HFFc6 (cell line): ENCODE results near the gene RNLS. TPM values are rescaled to one million over a fixed set of nuclear protein-coding genes. Genes with fewer than 3 reads are reported as not detected.
"Not testable (repeated sequence)": the region's sequence is repeated elsewhere in the genome, so short reads cannot be mapped to it uniquely, and the experiment has no call there.

ENCODE experiments used
- DNase-seq: peaks from one replicate; pipeline ENCODE4 v3.0.0-alpha.2; 2018
- H3K27ac Mint-ChIP-seq: 2 replicates; pipeline ENCODE4 v1.8.0; 2020; ENCODE audit warnings: mild to moderate bottlenecking, mixed read lengths
- H3K27me3 Mint-ChIP-seq: 2 replicates; pipeline ENCODE4 v1.8.0; 2021; ENCODE audit warnings: mild to moderate bottlenecking, moderate library complexity, mixed read lengths; ENCODE audit not compliant: insufficient read depth
- H3K36me3 Mint-ChIP-seq: 2 replicates; pipeline ENCODE4 v1.8.0; 2021; ENCODE audit warnings: low read depth, mixed read lengths
- H3K4me1 Mint-ChIP-seq: 2 replicates; pipeline ENCODE4 v1.8.0; 2020; ENCODE audit warnings: low read depth, mixed read lengths
- H3K4me3 Mint-ChIP-seq: 2 replicates; pipeline ENCODE4 v1.8.0; 2020; ENCODE audit warnings: mild to moderate bottlenecking, moderate library complexity, mixed read lengths
- H3K9me3 Mint-ChIP-seq: 2 replicates; pipeline ENCODE4 v1.8.0; 2020; ENCODE audit warnings: mild to moderate bottlenecking, mixed read lengths
- CTCF ChIP-seq: fragments of 200-600 bp; sonication (generic); IDR thresholded peaks from 2 replicates; pipeline ENCODE4 v1.5.0; 2021; ENCODE audit warnings: antibody characterized with exemption, mild to moderate bottlenecking
- total RNA-seq, 6 experiments: library from RNA; stranded (reverse); fragmentation: NEBNext Ultra II Directional; extraction: Animal tissue kit (Norgen Biotek cat#: 25700); gene quantifications; 2 replicates in 1 of 6; 3 replicates in 5 of 6; pipeline ENCODE4 v1.2.3, GENCODE V29; 2021

Gene RNLS
- total RNA-seq, 6 experiments from 2014 or later, result 1.8 to 3.1 (median 2.4) TPM

GRCh38 chr10:88491314-88491713 lies 91.8 kb downstream of the RNLS start:
- Mint-ChIP-seq H3K4me1 (peaks cover 10% of the 10 kb centered on the region), H3K27ac (no peak overlapping the region), H3K27me3 (no peaks in the 10 kb centered on the region), H3K36me3 (no peaks in the 10 kb centered on the region), H3K9me3 (no peaks in the 10 kb centered on the region), H3K4me3 (no peak overlapping the region)
- no peak for DNase-seq
- no peak for TF ChIP-seq CTCF

- no peaks in the 10 kb centered on the region for H3K36me3 Mint-ChIP-seq
- DNase-seq, result no peak
- no peak overlapping the region for H3K4me3 Mint-ChIP-seq
- no peak overlapping the region for H3K27ac Mint-ChIP-seq
- H3K27me3 Mint-ChIP-seq, result no peaks in the 10 kb centered on the region
- no peak for TF ChIP-seq CTCF
- no peaks in the 10 kb centered on the region for H3K9me3 Mint-ChIP-seq
- peaks cover 10% of the 10 kb centered on the region for H3K4me1 Mint-ChIP-seq
These were observed 92.7 kb downstream of the RNLS start for GRCh38 chr10:88490231-88490980.

GRCh38 chr10:88489107-88489506 lies 94.0 kb downstream of the RNLS start:
- Mint-ChIP-seq H3K9me3 (no peaks in the 10 kb centered on the region), H3K4me1 (peaks cover 9% of the 10 kb centered on the region), H3K27ac (no peak overlapping the region), H3K27me3 (no peaks in the 10 kb centered on the region), H3K36me3 (no peaks in the 10 kb centered on the region), H3K4me3 (no peak overlapping the region)
- no peak for TF ChIP-seq CTCF
- DNase-seq, result no peak

- H3K36me3 Mint-ChIP-seq, H3K4me3 Mint-ChIP-seq, H3K9me3 Mint-ChIP-seq, H3K4me1 Mint-ChIP-seq, H3K27me3 Mint-ChIP-seq, DNase-seq, H3K27ac Mint-ChIP-seq: not testable (repeated sequence)
These were observed 96.3 kb downstream of the RNLS start for GRCh38 chr10:88486816-88487215.

- no peaks in the 10 kb centered on the region for H3K9me3 Mint-ChIP-seq
- H3K4me3 Mint-ChIP-seq, result no peak overlapping the region
- H3K27me3 Mint-ChIP-seq, result no peaks in the 10 kb centered on the region
- TF ChIP-seq CTCF, result no peak
- no peaks in the 10 kb centered on the region for H3K36me3 Mint-ChIP-seq
- DNase-seq, result no peak
- H3K27ac Mint-ChIP-seq, result no peak overlapping the region
- H3K4me1 Mint-ChIP-seq, result no peaks in the 10 kb centered on the region
These were observed 100.9 kb downstream of the RNLS start for GRCh38 chr10:88482220-88482619.

GRCh38 chr10:88478256-88478655 lies 104.9 kb downstream of the RNLS start:
- H3K36me3 Mint-ChIP-seq, result no peaks in the 10 kb centered on the region
- no peaks in the 10 kb centered on the region for H3K4me1 Mint-ChIP-seq
- no peaks in the 10 kb centered on the region for H3K9me3 Mint-ChIP-seq
- no peak for DNase-seq
- TF ChIP-seq CTCF, result no peak
- H3K27me3 Mint-ChIP-seq, result no peaks in the 10 kb centered on the region
- H3K27ac Mint-ChIP-seq, result no peak overlapping the region
- H3K4me3 Mint-ChIP-seq, result no peak overlapping the region
